HFFc6 (cell line): Measurements from ENCODE around the gene LRP11. TPM values are rescaled to one million over a fixed set of nuclear protein-coding genes. Genes with fewer than 3 reads are reported as not detected.
"Not testable (repeated sequence)": the region's sequence is repeated elsewhere in the genome, so short reads cannot be mapped to it uniquely, and the experiment has no call there.

Experiments
- DNase-seq: peaks from one replicate; pipeline ENCODE4 v3.0.0-alpha.2; 2018
- H3K27ac Mint-ChIP-seq: 2 replicates; pipeline ENCODE4 v1.8.0; 2020; ENCODE audit warnings: mild to moderate bottlenecking, mixed read lengths
- H3K27me3 Mint-ChIP-seq: 2 replicates; pipeline ENCODE4 v1.8.0; 2021; ENCODE audit warnings: mild to moderate bottlenecking, moderate library complexity, mixed read lengths; ENCODE audit not compliant: insufficient read depth
- H3K36me3 Mint-ChIP-seq: 2 replicates; pipeline ENCODE4 v1.8.0; 2021; ENCODE audit warnings: low read depth, mixed read lengths
- H3K4me1 Mint-ChIP-seq: 2 replicates; pipeline ENCODE4 v1.8.0; 2020; ENCODE audit warnings: low read depth, mixed read lengths
- H3K4me3 Mint-ChIP-seq: 2 replicates; pipeline ENCODE4 v1.8.0; 2020; ENCODE audit warnings: mild to moderate bottlenecking, moderate library complexity, mixed read lengths
- H3K9me3 Mint-ChIP-seq: 2 replicates; pipeline ENCODE4 v1.8.0; 2020; ENCODE audit warnings: mild to moderate bottlenecking, mixed read lengths
- total RNA-seq, 6 experiments: library from RNA; stranded (reverse); fragmentation: NEBNext Ultra II Directional; extraction: Animal tissue kit (Norgen Biotek cat#: 25700); gene quantifications; 2 replicates in 1 of 6; 3 replicates in 5 of 6; pipeline ENCODE4 v1.2.3, GENCODE V29; 2021
- TF ChIP-seq, protein P1 (sequence below): fragments of 200-600 bp; sonication (generic); IDR thresholded peaks from 2 replicates; pipeline ENCODE4 v1.5.0; 2021; ENCODE audit warnings: antibody characterized with exemption, mild to moderate bottlenecking

Gene LRP11
- total RNA-seq, 6 experiments from 2014 or later, result 27.4 to 34.6 (median 30.4) TPM

- Mint-ChIP-seq H3K4me3 (peak overlapping the region; percentile 83; the same call in 1 of the 2 replicates), H3K9me3 (no peaks in the 10 kb centered on the region), H3K27me3 (no peaks in the 10 kb centered on the region), H3K4me1 (peaks cover 82% of the 10 kb centered on the region), H3K36me3 (no peaks in the 10 kb centered on the region), H3K27ac (peak overlapping the region; percentile 97)
- TF ChIP-seq, protein P1, sequence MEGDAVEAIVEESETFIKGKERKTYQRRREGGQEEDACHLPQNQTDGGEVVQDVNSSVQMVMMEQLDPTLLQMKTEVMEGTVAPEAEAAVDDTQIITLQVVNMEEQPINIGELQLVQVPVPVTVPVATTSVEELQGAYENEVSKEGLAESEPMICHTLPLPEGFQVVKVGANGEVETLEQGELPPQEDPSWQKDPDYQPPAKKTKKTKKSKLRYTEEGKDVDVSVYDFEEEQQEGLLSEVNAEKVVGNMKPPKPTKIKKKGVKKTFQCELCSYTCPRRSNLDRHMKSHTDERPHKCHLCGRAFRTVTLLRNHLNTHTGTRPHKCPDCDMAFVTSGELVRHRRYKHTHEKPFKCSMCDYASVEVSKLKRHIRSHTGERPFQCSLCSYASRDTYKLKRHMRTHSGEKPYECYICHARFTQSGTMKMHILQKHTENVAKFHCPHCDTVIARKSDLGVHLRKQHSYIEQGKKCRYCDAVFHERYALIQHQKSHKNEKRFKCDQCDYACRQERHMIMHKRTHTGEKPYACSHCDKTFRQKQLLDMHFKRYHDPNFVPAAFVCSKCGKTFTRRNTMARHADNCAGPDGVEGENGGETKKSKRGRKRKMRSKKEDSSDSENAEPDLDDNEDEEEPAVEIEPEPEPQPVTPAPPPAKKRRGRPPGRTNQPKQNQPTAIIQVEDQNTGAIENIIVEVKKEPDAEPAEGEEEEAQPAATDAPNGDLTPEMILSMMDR, result no peak
- DNase-seq, result no peak
These were observed 6.6 kb downstream of the LRP11 start for GRCh38 chr6:149857541-149857940.

- TF ChIP-seq, protein P1, result no peak
- no peak for DNase-seq
- H3K36me3 Mint-ChIP-seq, result no peaks in the 10 kb centered on the region
- no peaks in the 10 kb centered on the region for H3K9me3 Mint-ChIP-seq
- H3K27me3 Mint-ChIP-seq, result no peaks in the 10 kb centered on the region
- H3K4me3 Mint-ChIP-seq, result peak overlapping the region; percentile 83
- peak overlapping the region; percentile 97 for H3K27ac Mint-ChIP-seq
- peaks cover 82% of the 10 kb centered on the region for H3K4me1 Mint-ChIP-seq
These were observed 7.7 kb downstream of the LRP11 start for GRCh38 chr6:149856256-149856994.

DNA sequence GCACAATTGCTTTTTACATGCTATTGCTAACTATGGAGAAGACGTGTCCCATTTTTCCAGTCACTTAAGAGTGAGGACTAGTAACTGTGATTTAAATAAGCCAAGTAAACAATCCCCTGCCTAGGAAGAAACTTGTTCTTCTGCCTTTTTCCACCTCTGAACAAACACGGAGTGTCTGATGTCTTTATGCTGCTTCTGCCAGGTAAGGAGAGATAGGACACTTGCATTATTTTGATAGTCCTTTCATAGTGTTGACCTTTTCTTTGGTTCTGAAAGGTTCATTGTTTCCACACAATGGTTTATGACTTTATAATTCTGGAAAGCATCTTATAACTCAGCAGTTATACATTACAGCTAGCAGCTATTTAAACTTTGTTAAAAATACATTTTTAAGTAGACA is 8.4 kb downstream of the LRP11 start:
- H3K27me3 Mint-ChIP-seq, result no peaks in the 10 kb centered on the region
- H3K4me1 Mint-ChIP-seq, result peaks cover 82% of the 10 kb centered on the region
- H3K36me3 Mint-ChIP-seq, result peaks cover 6% of the 10 kb centered on the region; the same call in 1 of the 2 replicates
- no peaks in the 10 kb centered on the region for H3K9me3 Mint-ChIP-seq
- no peak for DNase-seq
- peak overlapping the region; percentile 83 for H3K4me3 Mint-ChIP-seq
- TF ChIP-seq, protein P1, result no peak
- peak overlapping the region; percentile 97 for H3K27ac Mint-ChIP-seq

DNA sequence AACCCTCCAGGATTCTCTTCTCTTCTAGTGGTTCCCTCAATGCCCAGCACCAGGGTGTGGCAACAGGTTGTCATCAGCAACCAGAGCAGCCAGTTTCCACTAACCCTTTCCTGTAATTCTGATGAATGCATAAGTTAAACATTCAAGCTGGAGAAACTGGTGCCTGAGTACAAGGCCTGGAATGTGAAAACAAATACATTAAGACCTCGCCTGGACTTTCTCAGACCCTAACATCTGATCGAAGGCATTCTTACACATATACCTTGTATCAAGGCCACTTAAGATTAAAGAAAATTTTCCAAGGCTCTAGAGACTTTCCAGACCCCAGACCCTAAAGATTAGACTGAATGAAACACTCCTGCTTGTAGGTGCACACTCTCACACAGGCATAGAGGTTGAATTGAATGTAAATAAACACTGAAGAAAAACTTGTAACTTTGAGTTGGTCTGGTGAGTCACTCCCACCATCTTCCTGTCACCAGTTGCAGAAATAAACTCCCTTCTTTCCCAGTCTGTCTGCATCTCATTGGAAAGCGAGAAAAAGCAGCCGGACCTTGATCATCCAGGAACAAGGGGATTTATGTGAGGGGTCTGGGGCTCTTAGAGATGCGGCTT is 9.0 kb downstream of the LRP11 start:
- peaks cover 83% of the 10 kb centered on the region for H3K4me1 Mint-ChIP-seq
- no peaks in the 10 kb centered on the region for H3K27me3 Mint-ChIP-seq
- H3K9me3 Mint-ChIP-seq, result no peaks in the 10 kb centered on the region
- TF ChIP-seq, protein P1, result no peak
- H3K27ac Mint-ChIP-seq, result peak overlapping the region; percentile 97
- peaks cover 6% of the 10 kb centered on the region; the same call in 1 of the 2 replicates for H3K36me3 Mint-ChIP-seq
- H3K4me3 Mint-ChIP-seq, result peak overlapping the region; percentile 83
- peak; percentile 91 for DNase-seq

DNA sequence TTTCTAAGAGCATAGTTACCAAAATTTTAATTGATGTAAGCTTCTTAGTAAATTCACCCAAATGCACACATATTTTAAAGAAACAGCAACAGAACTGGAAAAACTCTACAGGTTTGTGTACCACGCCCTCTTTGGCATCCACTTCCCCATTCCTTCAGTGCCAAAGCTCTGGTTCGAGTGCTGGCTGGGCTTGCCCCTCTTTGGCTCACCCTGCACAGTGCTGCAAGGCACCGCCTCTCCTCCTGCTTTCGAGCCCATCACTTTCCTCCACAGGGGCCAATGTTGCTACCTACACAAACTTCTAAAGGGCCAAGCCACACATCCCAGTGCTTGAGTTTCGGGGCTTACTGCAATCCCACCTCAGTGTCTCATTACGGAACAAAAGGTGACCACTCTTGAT is 9.6 kb downstream of the LRP11 start:
- Mint-ChIP-seq H3K36me3 (peaks cover 6% of the 10 kb centered on the region; the same call in 1 of the 2 replicates), H3K4me1 (peaks cover 85% of the 10 kb centered on the region), H3K9me3 (no peaks in the 10 kb centered on the region), H3K4me3 (peak overlapping the region; percentile 83), H3K27ac (peak overlapping the region; percentile 97), H3K27me3 (no peaks in the 10 kb centered on the region)
- no peak for DNase-seq
- TF ChIP-seq, protein P1, result no peak

- not testable (repeated sequence) for DNase-seq, H3K36me3 Mint-ChIP-seq, H3K4me3 Mint-ChIP-seq, H3K27me3 Mint-ChIP-seq, H3K9me3 Mint-ChIP-seq
- H3K4me1 Mint-ChIP-seq, result peaks cover 80% of the 10 kb centered on the region
- peak overlapping the region; percentile 97 for H3K27ac Mint-ChIP-seq
These were observed 10.1 kb downstream of the LRP11 start for GRCh38 chr6:149854017-149854416.
